GM12878 (cell line): Measurements from ENCODE around the gene IL22RA2. TPM values are rescaled to one million over a fixed set of nuclear protein-coding genes. Genes with fewer than 3 reads are reported as not detected.

ENCODE experiments used
- ATAC-seq: fragments of 200-7000 bp; cut with Tn5 transposase; 3 replicates; pipeline ENCODE4 v1.9.1; 2020; ENCODE audit warnings: mild to moderate bottlenecking, moderate library complexity
- BruUV-seq: library from RNA; stranded (reverse); fragments of 400-500 nt; replicated peaks from 2 replicates; lab custom pipeline; 2021; lab: Mats Ljungman, UMichigan
- CTCF ChIA-PET: fragments of 300-600 bp; sonication (Branson Sonifier 250); formaldehyde crosslinking; extraction: SDS; loops from one replicate; lab custom pipeline; 2021; ENCODE audit warnings: inconsistent platforms; lab: Yijun Ruan, JAX
- POLR2A ChIA-PET: fragments of 350-600 bp; formaldehyde crosslinking; extraction: SDS; loops from one replicate; lab custom pipeline; 2021; ENCODE audit warnings: inconsistent platforms; lab: Charles Lee
- RAD21 ChIA-PET: fragments of 300-600 bp; sonication (Branson Sonifier 250); formaldehyde crosslinking; loops from one replicate; lab custom pipeline; 2023; ENCODE audit warnings: antibody characterized with exemption; ENCODE audit not compliant: unreplicated experiment; lab: Charles Lee
- SMC1A ChIA-PET: fragments of 300-600 bp; sonication (Branson Sonifier 250); formaldehyde crosslinking; loops from one replicate; lab custom pipeline; 2023; ENCODE audit not compliant: unreplicated experiment, uncharacterized antibody; lab: Charles Lee
- DNase-seq: peaks from one replicate; pipeline ENCODE4 v3.0.0-alpha.2; 2011; ENCODE audit warnings: low read depth, low spot score
- FAIRE-seq: peaks from 3 replicates; lab custom pipeline; 2011; peaks lifted over from hg19 to GRCh38; lab: Jason Lieb, UNC
- H2AFZ ChIP-seq: 2 replicates; pipeline ENCODE4 v1.6.0; 2011; ENCODE audit warnings: low read depth, low read length, control low read depth; ENCODE audit not compliant: control insufficient read depth
- H3K27ac ChIP-seq: 2 replicates; pipeline ENCODE4 v1.5.1; 2011; ENCODE audit warnings: control low read depth; ENCODE audit not compliant: control insufficient read depth, insufficient read depth
- H3K27me3 ChIP-seq, 2 experiments: replicated peaks in 1 of 2; 2 replicates each; pipeline versions ENCODE4 v1.6.0 to v1.6.1; 2011; ENCODE audit warnings: low read length in 1 of 2; ENCODE audit not compliant: control insufficient read depth in 2 of 2, insufficient read depth in 2 of 2
- H3K36me3 ChIP-seq, 2 experiments: 2 replicates each; pipeline ENCODE4 v1.5.1; 2011; ENCODE audit warnings: low read length in 1 of 2; ENCODE audit not compliant: control insufficient read depth in 2 of 2, insufficient read depth in 2 of 2
- H3K4me1 ChIP-seq: 2 replicates; pipeline ENCODE4 v1.6.1; 2011; ENCODE audit warnings: mild to moderate bottlenecking, low read length, moderate library complexity, mixed read lengths; ENCODE audit not compliant: control insufficient read depth, insufficient read depth
- H3K4me2 ChIP-seq: 2 replicates; pipeline ENCODE4 v1.6.0; 2011; ENCODE audit warnings: control low read depth; ENCODE audit not compliant: control insufficient read depth, insufficient read depth
- H3K4me3 ChIP-seq: fragments of 200-600 bp; sonication (generic); 2 replicates; pipeline ENCODE4 v1.5.1; 2016
- H3K79me2 ChIP-seq: 2 replicates; pipeline ENCODE4 v1.6.0; 2011; ENCODE audit warnings: low read length; ENCODE audit not compliant: control insufficient read depth, insufficient read depth
- H3K9ac ChIP-seq: 2 replicates; pipeline ENCODE4 v1.8.0; 2011; ENCODE audit warnings: low read length, control low read depth, mixed read lengths; ENCODE audit not compliant: control insufficient read depth, insufficient read depth
- H3K9me3 ChIP-seq: replicated peaks from 3 replicates; pipeline ENCODE4 v1.5.1; 2011; ENCODE audit warnings: mild to moderate bottlenecking, low read length; ENCODE audit not compliant: control insufficient read depth, insufficient read depth
- H4K20me1 ChIP-seq: 2 replicates; pipeline ENCODE4 v1.6.0; 2011; ENCODE audit not compliant: control insufficient read depth, insufficient read depth
- CBX5 ChIP-seq: sonication (generic); IDR thresholded peaks from 2 replicates; pipeline ENCODE4 v1.6.1; 2016; ENCODE audit warnings: low read depth, moderate library complexity, mild to moderate bottlenecking, inconsistent platforms
- CHD2 ChIP-seq: IDR thresholded peaks from 2 replicates; pipeline ENCODE4 v1.6.1; 2011; ENCODE audit warnings: low read depth, low read length, improper control_type of control experiment, borderline replicate concordance
- RUNX3 ChIP-seq: IDR thresholded peaks from 2 replicates; pipeline ENCODE4 v1.6.1; 2012; ENCODE audit warnings: low read length, inconsistent platforms
- ZBTB33 ChIP-seq: fragments of 450-650 bp; IDR thresholded peaks from 2 replicates; pipeline ENCODE4 v1.6.1; 2017; ENCODE audit warnings: mild to moderate bottlenecking
- WGBS: methylation state at CpG from one replicate; pipeline ENCODE4 v1.1.6; 2016; ENCODE audit warnings: low lambda C conversion rate; ENCODE audit not compliant: insufficient replicate concordance, insufficient coverage; ENCODE audit errors: missing lambda C conversion rate; 5-methylcytosine and 5-hydroxymethylcytosine counted together
- in situ Hi-C: fragments of 300-500 bp; cut with MboI; formaldehyde crosslinking; loops from 9 replicates; pipeline ENCODE4 v1.14.3; 2018; ENCODE audit warnings: mixed read lengths
- intact Hi-C: fragments of 100-400 bp; cut with micrococcal nuclease; formaldehyde crosslinking; loops from one replicate; pipeline ENCODE4 v1.14.2; 2022; ENCODE audit not compliant: unreplicated experiment
- polyA plus RNA-seq, 11 experiments: library from polyadenylated mRNA; depleted of rRNA in 4 of 11; unstranded in 6 of 11; stranded (reverse) in 5 of 11; fragments of >200 nt; fragmentation: Nextera tagmentation in 4 of 11; fragmentation: Illumina TruSeq in 1 of 11; extraction: Ambion mirVana in 4 of 11; extraction: Trizol in 1 of 11; gene quantifications; 1 replicate in 1 of 11; 2 replicates in 10 of 11; pipeline versions ENCODE4 v1.2.1 to v1.2.3, GENCODE V29; 2011 to 2016; ENCODE audit warnings: inconsistent platforms in 2 of 11, missing spikeins in 2 of 11, low read depth in 1 of 11
- total RNA-seq, 4 experiments: library from RNA; depleted of rRNA in 3 of 4; stranded (reverse); fragments of >200 nt in 3 of 4; fragmentation: Illumina TruSeq in 1 of 4; extraction: Trizol in 1 of 4; gene quantifications; 2 replicates each; pipeline versions ENCODE4 v1.2.1 to v1.2.3, GENCODE V29; 2013 to 2021

The IL22RA2 gene
- total and polyA plus RNA-seq, 10 of the 15 experiments (the other 5 are each of a cell fraction or from before 2014, with no cell fraction given), result 0.05 to 0.22 (median 0.09) TPM; not detected in 3

GRCh38 chr6:137119196-137120104 lies 54.0 kb downstream of the IL22RA2 start:
- ChIA-PET RAD21 (interaction anchor here (1.4 to 4.5 kb wide), 4 partner anchors 13 to 93 kb away, joined by 6 to 49 read pairs (median 38); no protein-coding TSS in a partner anchor), POLR2A (interaction anchor here (1.3 to 3.0 kb wide), 3 partner anchors 11 to 46 kb away, joined by 3 to 20 read pairs (median 4); no protein-coding TSS in a partner anchor), SMC1A (interaction anchor here (0.9 to 5.8 kb wide), 8 partner anchors 11 to 127 kb away, joined by 3 to 69 read pairs (median 13); no protein-coding TSS in a partner anchor)
- no peak for ATAC-seq
- no peak overlapping the region for H3K9ac ChIP-seq
- BruUV-seq, result no TSS peak
- H3K27me3 ChIP-seq, result no peaks in the 10 kb centered on the region
- peaks cover 13% of the 10 kb centered on the region for H3K9me3 ChIP-seq
- H3K79me2 ChIP-seq, result no peaks in the 10 kb centered on the region
- WGBS, result 83% methylated on average over 4 of the region's 4 CpGs
- in situ Hi-C loops, result no loop called here
- no peaks in the 10 kb centered on the region for H4K20me1 ChIP-seq
- DNase-seq, result no peak
- H2AFZ ChIP-seq, result no peak overlapping the region
- FAIRE-seq, result no peak
- no peak overlapping the region for H3K4me2 ChIP-seq
- intact Hi-C loops, result loop anchor here (2.0 kb wide), 1 partner anchor 17 kb away; no protein-coding TSS in a partner anchor
- H3K4me1 ChIP-seq, result peaks cover 35% of the 10 kb centered on the region
- H3K4me3 ChIP-seq, result no peak overlapping the region
- peaks cover 0 to 1% of the 10 kb centered on the region in 2 experiments; a peak in 1 of 4 replicates for H3K36me3 ChIP-seq
- TF ChIP-seq ZBTB33 (peak; percentile 53; the same call in 1 of the 2 replicates), CBX5 (0 out of 2 replicates have a peak, but pooled peaks have one; percentile 64), CHD2 (no peak), RUNX3 (0 out of 2 replicates have a peak, but pooled peaks have one; percentile 14)
- TF ChIP-seq, all 136 proteins: peak for 3
- peak overlapping the region; percentile 91 for H3K27ac ChIP-seq
- CTCF ChIA-PET, result interaction anchor here (1.0 to 4.1 kb wide), 7 partner anchors 10 to 52 kb away, joined by 4 to 30 read pairs (median 6); no protein-coding TSS in a partner anchor
